ENCODE data around the gene GPR132. TPM values are rescaled to one million over a fixed set of nuclear protein-coding genes. Genes with fewer than 3 reads are reported as not detected.

Gene GPR132
- total RNA-seq, 1 donor from 2014 or later: 7.2 TPM

Other genes with a start within 250 kb of the GPR132 start
- 24.7 TPM for gene CEP170B, start 200.2 kb downstream of the GPR132 start, total RNA-seq
- 1.2 TPM for gene PLD4, start 140.6 kb downstream of the GPR132 start, total RNA-seq
- gene AHNAK2, start 87.1 kb downstream of the GPR132 start, total RNA-seq: 10.8 TPM
- gene CLBA1, start 79.6 kb downstream of the GPR132 start, total RNA-seq: 10.5 TPM
- gene CDCA4, start 44.3 kb downstream of the GPR132 start, total RNA-seq: 6.9 TPM
- 29.2 TPM for gene JAG2, start 103.3 kb upstream of the GPR132 start, total RNA-seq
- 54.5 TPM for gene NUDT14, start 115.9 kb upstream of the GPR132 start, total RNA-seq
- gene BTBD6, start 183.1 kb upstream of the GPR132 start, total RNA-seq: 53.0 TPM
- 35.7 TPM for gene BRF1, start 235.6 kb upstream of the GPR132 start, total RNA-seq
- gene PACS2, start 249.3 kb upstream of the GPR132 start, total RNA-seq: 79.7 TPM

Measured in lower lobe of right lung (tissue), 1 donor.